KMS-11 (cell line): ENCODE data around the gene ZDHHC18.
"Not testable (repeated sequence)": the region's sequence is repeated elsewhere in the genome, so short reads cannot be mapped to it uniquely, and the experiment has no call there.

Experiments
- H2AFZ ChIP-seq: fragments of 200-600 bp; sonication (generic); 2 replicates; pipeline ENCODE4 v1.6.1; 2016; ENCODE audit warnings: antibody characterized with exemption, mixed run types, low read depth
- H3K27ac ChIP-seq: fragments of 200-600 bp; sonication (generic); 2 replicates; pipeline ENCODE4 v1.6.1; 2016; ENCODE audit warnings: mild to moderate bottlenecking, mixed run types
- H3K27me3 ChIP-seq: fragments of 200-600 bp; sonication (generic); 2 replicates; pipeline ENCODE4 v1.6.1; 2017; ENCODE audit warnings: mild to moderate bottlenecking, low read depth, mixed run types, moderate library complexity; ENCODE audit not compliant: insufficient read depth
- H3K36me3 ChIP-seq: fragments of 200-600 bp; sonication (generic); 2 replicates; pipeline ENCODE4 v1.6.1; 2017; ENCODE audit warnings: mild to moderate bottlenecking, mixed run types; ENCODE audit not compliant: insufficient read depth
- H3K4me1 ChIP-seq: fragments of 200-600 bp; sonication (generic); 2 replicates; pipeline ENCODE4 v1.6.1; 2016; ENCODE audit warnings: mild to moderate bottlenecking, low read depth, mixed run types; ENCODE audit not compliant: poor library complexity, severe bottlenecking
- H3K4me2 ChIP-seq: fragments of 200-600 bp; sonication (generic); 2 replicates; pipeline ENCODE4 v1.7.0; 2016; ENCODE audit warnings: mild to moderate bottlenecking, mixed run types
- H3K4me3 ChIP-seq: fragments of 200-600 bp; sonication (generic); IDR thresholded peaks from 2 replicates; pipeline ENCODE4 v1.6.1; 2017; ENCODE audit warnings: low read depth, low read length, mixed read lengths; ENCODE audit not compliant: insufficient read depth
- H3K79me2 ChIP-seq: fragments of 200-600 bp; sonication (generic); 2 replicates; pipeline ENCODE4 v1.6.1; 2016; ENCODE audit warnings: low read depth, mixed run types; ENCODE audit not compliant: insufficient read depth
- H3K9ac ChIP-seq: fragments of 200-600 bp; sonication (generic); 2 replicates; pipeline ENCODE4 v1.6.1; 2016; ENCODE audit warnings: mild to moderate bottlenecking, mixed run types
- H4K20me1 ChIP-seq: fragments of 200-600 bp; sonication (generic); 2 replicates; pipeline ENCODE4 v1.6.1; 2016; ENCODE audit warnings: mild to moderate bottlenecking, mixed run types; ENCODE audit not compliant: insufficient read depth
- TF ChIP-seq, protein P1 (sequence below): fragments of 200-600 bp; sonication (generic); conservative IDR thresholded peaks from 2 replicates; pipeline ENCODE4 v1.6.1; 2017; ENCODE audit warnings: low read depth, mild to moderate bottlenecking, antibody characterized with exemption, low read length, moderate library complexity, mixed read lengths

ZDHHC18 gene

GRCh38 chr1:26810105-26810504 is 16.4 kb upstream of the ZDHHC18 start:
- peaks cover 17% of the 10 kb centered on the region for H3K4me1 ChIP-seq
- not testable (repeated sequence) for H3K4me3 ChIP-seq, H3K36me3 ChIP-seq, H3K79me2 ChIP-seq, H3K9ac ChIP-seq, H4K20me1 ChIP-seq, H3K27ac ChIP-seq, H3K27me3 ChIP-seq, H3K4me2 ChIP-seq
- TF ChIP-seq, protein P1, sequence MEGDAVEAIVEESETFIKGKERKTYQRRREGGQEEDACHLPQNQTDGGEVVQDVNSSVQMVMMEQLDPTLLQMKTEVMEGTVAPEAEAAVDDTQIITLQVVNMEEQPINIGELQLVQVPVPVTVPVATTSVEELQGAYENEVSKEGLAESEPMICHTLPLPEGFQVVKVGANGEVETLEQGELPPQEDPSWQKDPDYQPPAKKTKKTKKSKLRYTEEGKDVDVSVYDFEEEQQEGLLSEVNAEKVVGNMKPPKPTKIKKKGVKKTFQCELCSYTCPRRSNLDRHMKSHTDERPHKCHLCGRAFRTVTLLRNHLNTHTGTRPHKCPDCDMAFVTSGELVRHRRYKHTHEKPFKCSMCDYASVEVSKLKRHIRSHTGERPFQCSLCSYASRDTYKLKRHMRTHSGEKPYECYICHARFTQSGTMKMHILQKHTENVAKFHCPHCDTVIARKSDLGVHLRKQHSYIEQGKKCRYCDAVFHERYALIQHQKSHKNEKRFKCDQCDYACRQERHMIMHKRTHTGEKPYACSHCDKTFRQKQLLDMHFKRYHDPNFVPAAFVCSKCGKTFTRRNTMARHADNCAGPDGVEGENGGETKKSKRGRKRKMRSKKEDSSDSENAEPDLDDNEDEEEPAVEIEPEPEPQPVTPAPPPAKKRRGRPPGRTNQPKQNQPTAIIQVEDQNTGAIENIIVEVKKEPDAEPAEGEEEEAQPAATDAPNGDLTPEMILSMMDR: peak; percentile 59
- H2AFZ ChIP-seq: peak overlapping the region; percentile 58; the same call in 1 of the 2 replicates

DNA sequence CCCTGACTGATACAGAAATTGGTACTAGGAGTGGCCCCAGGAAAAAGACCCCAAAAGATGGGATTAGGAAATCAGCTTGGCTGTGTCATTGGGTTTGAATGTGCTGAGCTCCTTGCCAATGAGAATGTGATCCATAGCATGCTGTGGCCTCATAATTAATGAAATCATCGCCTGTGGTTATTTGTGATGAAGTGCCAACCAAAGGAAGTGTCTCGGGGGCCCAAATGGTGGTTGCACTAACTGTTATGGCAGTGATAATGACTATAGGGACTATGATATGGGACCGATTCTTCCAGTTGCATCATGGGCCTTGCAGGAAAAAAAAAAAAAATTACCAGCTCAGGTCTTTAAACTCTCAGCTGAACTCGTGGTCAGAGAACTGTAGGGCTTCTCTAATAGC is 15.4 kb upstream of the ZDHHC18 start:
- peaks cover 17% of the 10 kb centered on the region for H3K4me1 ChIP-seq

DNA sequence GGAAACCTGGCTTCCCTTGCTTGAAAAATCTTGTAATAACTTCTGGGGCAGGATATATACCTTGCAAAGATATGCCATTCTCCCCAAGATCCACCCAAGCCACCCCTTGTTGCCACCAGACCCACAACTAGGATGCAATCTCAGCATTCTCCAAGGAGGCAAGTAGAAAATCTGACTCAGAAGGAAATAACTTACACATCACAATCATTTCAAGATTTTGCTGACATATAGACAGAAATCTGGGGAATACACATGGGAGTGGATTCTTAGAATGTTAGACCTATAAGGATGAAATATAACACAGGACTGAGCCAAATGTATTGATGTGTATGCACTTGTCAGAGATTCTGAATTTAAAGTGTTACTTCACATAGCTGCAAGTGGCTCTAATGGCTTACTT is 14.8 kb upstream of the ZDHHC18 start:
- TF ChIP-seq, protein P1: no peak
- peaks cover 17% of the 10 kb centered on the region for H3K4me1 ChIP-seq
- no peaks in the 10 kb centered on the region for H3K79me2 ChIP-seq
- H3K27me3 ChIP-seq: no peaks in the 10 kb centered on the region
- no peak overlapping the region for H3K4me2 ChIP-seq
- no peak overlapping the region for H3K4me3 ChIP-seq
- no peak overlapping the region for H3K9ac ChIP-seq
- H3K36me3 ChIP-seq: no peaks in the 10 kb centered on the region
- no peak overlapping the region for H2AFZ ChIP-seq
- no peaks in the 10 kb centered on the region for H4K20me1 ChIP-seq
- H3K27ac ChIP-seq: no peak overlapping the region

More for the DNA sequence above, 15.4 kb upstream of the ZDHHC18 start:
- Histone ChIP-seq H3K79me2 (no peaks in the 10 kb centered on the region), H3K36me3 (no peaks in the 10 kb centered on the region), H3K4me3 (no peak overlapping the region), H2AFZ (no peak overlapping the region), H3K4me2 (no peak overlapping the region), H4K20me1 (no peaks in the 10 kb centered on the region), H3K27me3 (no peaks in the 10 kb centered on the region), H3K27ac (no peak overlapping the region), H3K9ac (no peak overlapping the region)
- TF ChIP-seq, protein P1: no peak

DNA sequence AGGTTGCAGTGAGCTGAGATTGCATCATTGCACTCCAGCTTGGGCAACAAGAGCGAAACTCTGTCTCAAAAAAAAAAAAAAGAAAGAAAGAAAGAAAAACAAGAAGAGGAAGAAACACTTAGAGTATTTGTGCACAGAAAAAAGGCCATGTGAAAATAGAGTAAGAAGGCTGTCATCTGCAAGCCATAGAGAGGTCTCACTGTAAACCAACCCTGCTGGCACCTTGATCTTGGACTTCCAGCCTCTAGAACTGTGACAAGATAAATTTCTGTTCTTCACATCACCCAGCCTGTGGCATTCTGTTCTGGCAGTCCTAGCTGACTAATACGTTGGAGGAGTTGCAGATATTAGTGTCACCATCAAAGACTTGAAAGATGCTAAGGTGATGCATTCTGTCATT is 12.1 kb upstream of the ZDHHC18 start:
- Histone ChIP-seq H4K20me1 (no peaks in the 10 kb centered on the region), H3K4me2 (no peak overlapping the region), H3K9ac (no peak overlapping the region), H2AFZ (no peak overlapping the region), H3K4me3 (no peak overlapping the region), H3K79me2 (no peaks in the 10 kb centered on the region), H3K27ac (no peak overlapping the region), H3K4me1 (peaks cover 17% of the 10 kb centered on the region), H3K27me3 (no peaks in the 10 kb centered on the region), H3K36me3 (no peaks in the 10 kb centered on the region)
- TF ChIP-seq, protein P1: no peak

DNA sequence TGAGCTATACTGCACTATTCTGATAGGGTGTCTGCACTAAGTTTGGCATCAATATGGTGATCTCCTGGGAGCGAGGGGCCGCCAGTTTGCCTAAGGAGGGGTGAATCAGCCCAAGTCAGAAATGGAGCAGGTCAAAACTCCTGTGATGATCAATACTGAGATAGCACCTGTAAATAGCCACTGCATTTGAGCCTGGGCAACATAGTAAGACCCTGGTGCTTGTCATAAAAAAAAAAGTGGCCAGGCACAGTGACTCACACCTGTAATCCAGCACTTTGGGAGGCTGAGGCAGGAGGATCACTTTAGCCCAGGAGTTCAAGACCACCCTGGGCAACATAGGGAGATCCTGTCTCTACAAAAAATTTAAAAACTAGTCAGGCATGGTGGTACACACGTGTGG is 11.6 kb upstream of the ZDHHC18 start:
- Histone ChIP-seq H3K79me2 (no peaks in the 10 kb centered on the region), H3K27ac (no peak overlapping the region), H3K4me3 (no peak overlapping the region), H4K20me1 (no peaks in the 10 kb centered on the region), H3K4me1 (peaks cover 17% of the 10 kb centered on the region), H3K36me3 (no peaks in the 10 kb centered on the region), H3K4me2 (no peak overlapping the region), H3K27me3 (no peaks in the 10 kb centered on the region), H2AFZ (no peak overlapping the region), H3K9ac (no peak overlapping the region)
- TF ChIP-seq, protein P1: no peak
